IgD-negative memory B cell (primary cell): ENCODE measurements around the gene ZBP1. TPM values are rescaled to one million over a fixed set of nuclear protein-coding genes. Genes with fewer than 3 reads are reported as not detected.

Experiments
- H3K27ac Mint-ChIP-seq, 3 donors: one replicate each; pipeline ENCODE4 v1.8.0; 2020 to 2022; ENCODE audit warnings: mild to moderate bottlenecking in 3 of 3, mixed read lengths in 3 of 3, moderate library complexity in 1 of 3
- H3K27me3 Mint-ChIP-seq: one replicate; pipeline ENCODE4 v1.8.0; 2021; ENCODE audit warnings: mixed read lengths
- H3K36me3 Mint-ChIP-seq: one replicate; pipeline ENCODE4 v1.8.0; 2020; ENCODE audit warnings: mild to moderate bottlenecking, mixed read lengths
- H3K4me1 Mint-ChIP-seq, 3 donors: one replicate each; pipeline ENCODE4 v1.8.0; 2020 to 2022; ENCODE audit warnings: mixed read lengths in 3 of 3, mild to moderate bottlenecking in 1 of 3
- H3K4me3 Mint-ChIP-seq, 4 donors: one replicate each; pipeline ENCODE4 v1.8.0; 2020 to 2022; ENCODE audit warnings: mild to moderate bottlenecking in 4 of 4, mixed read lengths in 4 of 4, moderate library complexity in 3 of 4
- H3K9me3 Mint-ChIP-seq, 3 donors: one replicate each; pipeline ENCODE4 v1.8.0; 2020 to 2021; ENCODE audit warnings: mixed read lengths in 3 of 3, mild to moderate bottlenecking in 1 of 3
- polyA plus RNA-seq: library from polyadenylated mRNA; unstranded; fragments of 300-500 nt; fragmentation: Illumina TruSeq; gene quantifications from one replicate; pipeline ENCODE4 v1.2.3, GENCODE V29; 2021

ZBP1 gene
- polyA plus RNA-seq, 1 donor from 2014 or later, result 29.6 TPM

DNA sequence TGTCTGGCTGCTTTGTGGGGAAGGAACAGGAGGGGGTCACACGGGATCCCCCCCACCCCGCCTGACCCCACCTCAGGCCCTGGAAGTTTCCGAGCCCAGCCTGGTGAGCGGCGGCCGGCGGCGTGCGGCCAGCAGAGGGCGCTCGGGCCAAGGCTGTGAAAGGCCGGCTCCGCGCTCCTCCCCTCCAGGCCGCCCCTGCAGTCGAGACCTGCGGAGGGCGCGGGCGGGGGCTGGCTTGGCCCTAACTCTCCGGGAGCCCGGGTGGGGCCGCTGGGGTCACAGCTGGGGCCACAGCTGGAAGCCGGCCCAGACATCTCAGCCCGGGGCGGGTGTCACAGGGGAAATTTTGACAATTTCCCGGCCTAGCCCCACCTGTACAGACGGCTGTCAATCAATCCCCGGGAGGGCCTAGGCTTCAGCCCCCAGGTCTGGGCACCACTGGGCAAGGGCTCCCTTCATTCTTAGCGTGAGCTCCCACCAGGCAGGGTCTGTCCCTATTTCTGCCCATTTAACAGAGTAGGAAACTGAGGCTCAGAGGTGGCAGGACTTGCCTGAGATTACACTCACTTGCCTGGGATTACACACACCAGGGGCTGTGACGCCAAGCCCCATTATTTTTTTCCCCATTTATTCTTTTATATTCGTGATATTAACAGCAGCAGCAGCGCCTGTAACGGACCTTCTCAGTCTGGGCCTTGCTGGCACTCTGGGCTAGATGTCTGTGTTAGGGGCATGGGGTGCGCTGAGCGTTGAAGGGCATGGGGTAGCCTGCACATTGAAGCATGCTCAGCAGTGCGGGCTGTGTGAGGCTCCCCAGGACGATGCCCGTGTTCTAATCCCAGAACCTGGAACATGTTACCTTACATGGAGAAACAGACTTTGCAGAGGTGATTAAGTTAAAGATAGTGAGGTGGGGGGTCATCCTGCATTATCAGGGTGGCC lies 23.0 kb downstream of the ZBP1 start:
- Mint-ChIP-seq H3K9me3 (no peaks in the 10 kb centered on the region), H3K4me3 (peak overlapping the region in 1 of 4 donors; percentile 72), H3K27ac (peak overlapping the region in 1 of 3 donors; percentile 53), H3K36me3 (peaks cover 1% of the 10 kb centered on the region), H3K27me3 (peaks cover 17% of the 10 kb centered on the region), H3K4me1 (peaks cover 5 to 18% (median 15%) of the 10 kb centered on the region in 3 donors)

- no peaks in the 10 kb centered on the region for H3K9me3 Mint-ChIP-seq
- H3K4me1 Mint-ChIP-seq, result peaks cover 5 to 18% (median 15%) of the 10 kb centered on the region in 3 donors
- peaks cover 1% of the 10 kb centered on the region for H3K36me3 Mint-ChIP-seq
- H3K27me3 Mint-ChIP-seq, result peaks cover 14% of the 10 kb centered on the region
- peak overlapping the region in 1 of 3 donors; percentile 43 for H3K27ac Mint-ChIP-seq
- H3K4me3 Mint-ChIP-seq, result peak overlapping the region in 1 of 4 donors; percentile 52
These were observed 23.9 kb downstream of the ZBP1 start for GRCh38 chr20:57596358-57596757.

GRCh38 chr20:57595041-57596030 lies 24.9 kb downstream of the ZBP1 start:
- no peak overlapping the region for H3K4me3 Mint-ChIP-seq
- H3K27me3 Mint-ChIP-seq, result peaks cover 10% of the 10 kb centered on the region
- no peaks in the 10 kb centered on the region for H3K9me3 Mint-ChIP-seq
- peak overlapping the region in 1 of 3 donors; percentile 38 for H3K27ac Mint-ChIP-seq
- peaks cover 5 to 20% (median 15%) of the 10 kb centered on the region in 3 donors for H3K4me1 Mint-ChIP-seq
- H3K36me3 Mint-ChIP-seq, result peaks cover 1% of the 10 kb centered on the region

DNA sequence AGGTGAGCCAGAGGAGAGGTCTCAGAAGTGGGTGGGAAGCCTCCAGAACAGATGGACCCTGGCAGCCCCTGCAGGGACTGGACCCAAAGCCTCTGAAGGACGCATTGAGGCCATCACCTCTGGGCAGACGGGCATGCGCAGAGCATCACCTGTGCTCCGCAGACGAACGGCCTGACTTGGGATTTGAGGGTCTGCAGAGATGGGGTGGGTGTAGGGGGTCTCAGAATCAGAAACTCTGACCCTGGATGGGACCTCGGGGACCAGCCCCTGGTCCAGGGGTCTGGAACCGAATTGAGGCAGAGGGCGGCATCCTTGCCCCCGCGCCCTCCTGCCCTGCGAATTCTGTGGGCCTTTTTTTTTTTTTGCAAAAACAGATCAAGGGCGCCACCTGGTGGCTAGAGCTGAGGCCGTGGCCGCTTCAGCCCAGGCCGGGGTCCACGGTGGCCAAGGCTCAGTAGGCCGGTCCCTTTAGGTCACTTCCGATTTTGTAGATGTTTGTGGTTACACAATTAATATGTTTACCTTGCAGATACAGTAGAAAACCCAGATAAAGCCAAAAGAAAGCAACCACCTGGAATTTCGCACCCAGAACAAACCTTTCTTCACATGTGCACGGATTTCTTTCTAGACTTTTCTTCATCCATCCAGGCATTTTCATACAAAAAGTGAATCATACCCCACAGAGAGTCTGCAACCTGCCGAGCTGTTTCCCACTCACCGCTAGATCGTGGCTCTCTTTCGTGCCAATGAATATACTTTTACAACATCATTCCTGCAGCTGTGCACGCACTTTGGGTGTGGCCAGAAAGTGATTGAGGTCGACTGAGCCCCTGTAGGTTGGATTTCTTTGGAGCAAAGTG lies 25.9 kb downstream of the ZBP1 start:
- peaks cover 1% of the 10 kb centered on the region for H3K36me3 Mint-ChIP-seq
- H3K27ac Mint-ChIP-seq, result peak overlapping the region in 2 of 3 donors; percentile 7 to 65
- peak overlapping the region in 1 of 4 donors; percentile 36 for H3K4me3 Mint-ChIP-seq
- peaks cover 9% of the 10 kb centered on the region for H3K27me3 Mint-ChIP-seq
- no peaks in the 10 kb centered on the region for H3K9me3 Mint-ChIP-seq
- H3K4me1 Mint-ChIP-seq, result peaks cover 5 to 20% (median 15%) of the 10 kb centered on the region in 3 donors

DNA sequence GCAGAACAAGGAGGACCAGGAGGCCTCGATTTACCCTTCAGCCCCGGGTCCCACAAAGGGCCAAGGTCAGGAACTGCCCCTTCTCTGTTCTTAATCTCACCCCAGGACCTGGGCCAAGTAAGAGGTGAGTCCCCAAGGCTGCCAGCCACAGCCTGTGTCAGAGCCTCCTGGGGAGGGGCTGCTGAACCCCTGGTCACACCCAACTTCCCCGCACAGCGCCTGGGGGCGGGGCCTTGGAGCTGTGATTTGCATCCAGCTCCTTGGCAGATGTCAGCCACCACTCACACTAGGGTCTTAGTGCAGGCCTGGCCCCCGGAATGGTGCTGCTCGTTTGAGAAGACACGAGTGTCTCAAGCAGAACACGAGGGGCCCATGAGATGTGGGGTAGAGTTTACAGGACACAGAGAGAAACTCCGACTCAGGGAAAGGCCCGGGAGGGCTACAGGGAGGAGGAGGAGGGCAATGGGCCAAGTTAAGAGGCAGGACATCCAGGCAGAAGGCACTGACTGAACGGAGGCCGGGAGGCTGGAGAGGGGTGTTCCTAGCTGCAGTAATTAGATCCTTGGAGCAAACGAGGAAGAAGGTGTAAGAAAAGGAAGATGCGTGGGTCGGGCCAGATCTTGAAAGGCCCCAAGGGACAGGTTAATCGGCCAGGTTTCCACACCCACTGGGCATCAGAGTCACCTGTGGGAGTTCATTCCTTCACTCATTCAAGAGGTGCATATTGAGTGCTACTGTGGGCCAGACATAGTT lies 26.9 kb downstream of the ZBP1 start:
- Mint-ChIP-seq H3K36me3 (peaks cover 1% of the 10 kb centered on the region), H3K27ac (no peak overlapping the region), H3K9me3 (no peaks in the 10 kb centered on the region), H3K4me3 (peak overlapping the region in 1 of 4 donors; percentile 70), H3K27me3 (peaks cover 9% of the 10 kb centered on the region), H3K4me1 (peaks cover 5 to 20% (median 15%) of the 10 kb centered on the region in 3 donors)

GRCh38 chr20:57592263-57593092 lies 27.7 kb downstream of the ZBP1 start:
- Mint-ChIP-seq H3K9me3 (peaks cover 0 to 4% (median 0%) of the 10 kb centered on the region in 3 donors), H3K36me3 (peaks cover 1% of the 10 kb centered on the region), H3K4me1 (peaks cover 5 to 17% (median 12%) of the 10 kb centered on the region in 3 donors), H3K27me3 (peaks cover 9% of the 10 kb centered on the region), H3K27ac (no peak overlapping the region), H3K4me3 (no peak overlapping the region)

DNA sequence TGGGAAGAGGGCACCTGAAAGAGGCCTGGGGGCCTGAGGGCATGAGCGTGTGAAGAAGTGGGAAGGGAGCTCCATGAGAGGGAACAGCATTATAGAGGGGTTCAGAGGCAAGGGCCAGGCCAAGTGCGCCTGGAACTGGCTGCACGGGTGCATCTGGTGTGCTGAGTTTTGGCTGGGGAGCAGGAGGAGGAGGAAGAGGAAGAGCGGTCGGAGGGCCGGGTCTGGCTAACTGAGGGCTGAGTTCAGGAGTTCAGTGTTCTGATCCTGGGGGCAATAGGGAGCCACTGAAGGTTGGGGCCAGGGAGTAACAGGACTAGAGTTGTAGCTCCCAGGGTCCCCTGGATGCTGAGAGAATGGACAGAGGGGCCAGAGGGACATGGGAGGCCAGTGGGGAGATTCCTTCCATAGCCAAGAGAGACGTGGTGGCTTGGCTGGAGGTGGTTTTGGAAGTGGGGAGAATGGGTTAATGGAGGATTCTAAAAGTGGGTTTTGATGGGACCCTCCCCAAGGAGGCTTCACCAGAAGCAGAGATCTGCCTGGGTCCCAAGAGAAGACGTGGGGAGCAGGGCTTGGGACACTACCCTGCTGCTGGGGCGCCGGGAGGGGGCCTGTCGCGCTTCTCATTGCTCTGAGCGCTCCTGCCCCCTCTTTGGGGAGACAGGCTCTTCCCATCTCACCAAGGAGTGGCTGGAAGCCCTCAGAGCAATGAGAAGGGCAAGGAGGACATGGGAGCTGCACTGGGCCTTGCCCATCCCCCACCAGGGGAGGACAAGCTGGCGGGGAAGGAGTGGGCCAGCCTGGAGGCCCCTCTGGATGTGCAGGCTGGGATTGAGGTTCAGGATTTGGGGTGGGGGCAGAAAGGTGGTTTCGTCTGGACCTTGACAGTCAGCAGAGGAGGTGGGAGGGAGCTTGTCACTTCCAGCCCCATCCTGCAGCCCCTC lies 28.7 kb downstream of the ZBP1 start:
- H3K36me3 Mint-ChIP-seq, result peaks cover 1% of the 10 kb centered on the region
- H3K27ac Mint-ChIP-seq, result no peak overlapping the region
- peak overlapping the region in 1 of 4 donors; percentile 76 for H3K4me3 Mint-ChIP-seq
- peaks cover 5 to 16% (median 9%) of the 10 kb centered on the region in 3 donors for H3K4me1 Mint-ChIP-seq
- peaks cover 0 to 9% (median 2%) of the 10 kb centered on the region in 3 donors for H3K9me3 Mint-ChIP-seq
- H3K27me3 Mint-ChIP-seq, result peaks cover 9% of the 10 kb centered on the region

GRCh38 chr20:57590485-57591288 lies 29.5 kb downstream of the ZBP1 start:
- Mint-ChIP-seq H3K27me3 (peaks cover 9% of the 10 kb centered on the region), H3K9me3 (peaks cover 0 to 9% (median 2%) of the 10 kb centered on the region in 3 donors), H3K27ac (no peak overlapping the region), H3K4me1 (peaks cover 5 to 11% (median 9%) of the 10 kb centered on the region in 3 donors), H3K4me3 (no peak overlapping the region), H3K36me3 (peaks cover 1% of the 10 kb centered on the region)

GRCh38 chr20:57589728-57590484 lies 30.3 kb downstream of the ZBP1 start:
- Mint-ChIP-seq H3K4me1 (peaks cover 5 to 11% (median 9%) of the 10 kb centered on the region in 3 donors), H3K27ac (no peak overlapping the region), H3K36me3 (peaks cover 1% of the 10 kb centered on the region), H3K9me3 (peaks cover 0 to 9% (median 2%) of the 10 kb centered on the region in 3 donors), H3K4me3 (no peak overlapping the region), H3K27me3 (peaks cover 14% of the 10 kb centered on the region)

DNA sequence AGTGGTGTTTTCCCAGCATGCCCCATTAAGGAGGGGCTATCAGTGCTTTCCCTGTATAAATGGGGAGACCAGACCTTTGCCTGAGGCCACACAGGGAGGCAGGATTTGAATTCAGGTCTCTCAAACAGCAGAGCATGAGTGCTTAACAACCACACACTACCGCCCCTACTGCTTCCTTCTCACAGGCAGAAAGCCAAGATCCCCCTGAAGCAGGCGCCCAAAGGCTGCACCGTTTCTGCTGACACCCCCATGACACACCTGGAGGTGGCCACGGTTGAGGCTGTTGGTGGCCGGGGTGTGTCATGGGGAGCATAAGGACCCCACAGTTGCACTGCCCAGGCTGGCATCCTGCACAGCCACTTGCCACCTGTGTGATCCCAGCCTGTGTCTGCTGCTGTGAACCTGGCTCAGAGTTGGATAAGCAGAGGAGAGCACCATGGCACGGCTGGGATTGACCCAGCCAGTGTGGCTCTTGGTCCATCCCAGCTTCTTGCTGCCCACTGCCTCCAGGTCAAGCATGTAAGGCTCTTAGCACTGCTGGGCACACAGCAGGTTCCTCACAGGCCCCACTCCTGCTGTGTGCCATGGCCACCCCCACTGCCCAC lies 31.0 kb downstream of the ZBP1 start:
- Mint-ChIP-seq H3K9me3 (peaks cover 0 to 9% (median 2%) of the 10 kb centered on the region in 3 donors), H3K4me3 (no peak overlapping the region), H3K27me3 (peaks cover 21% of the 10 kb centered on the region), H3K4me1 (peaks cover under 1 to 9% (median 7%) of the 10 kb centered on the region in 3 donors), H3K27ac (no peak overlapping the region), H3K36me3 (peaks cover 1% of the 10 kb centered on the region)
